Fibroblast of lung (primary cell): Measurements from ENCODE around the gene CXCR3.

Experiments
- CTCF ChIP-seq, 2 donors: IDR thresholded peaks in 1 of 2; conservative IDR thresholded peaks in 1 of 2; 1 replicate in 1 of 2; 2 replicates in 1 of 2; pipeline ENCODE4 v1.5.1; 2011 to 2012; ENCODE audit warnings: low read length in 2 of 2, control low read depth in 1 of 2, inconsistent platforms in 1 of 2, low read depth in 1 of 2, mild to moderate bottlenecking in 1 of 2
- EZH2 ChIP-seq: IDR thresholded peaks from 2 replicates; pipeline ENCODE4 v1.5.1; 2012; ENCODE audit warnings: low read length, control low read depth, mild to moderate bottlenecking; ENCODE audit errors: missing control alignments

DNA sequence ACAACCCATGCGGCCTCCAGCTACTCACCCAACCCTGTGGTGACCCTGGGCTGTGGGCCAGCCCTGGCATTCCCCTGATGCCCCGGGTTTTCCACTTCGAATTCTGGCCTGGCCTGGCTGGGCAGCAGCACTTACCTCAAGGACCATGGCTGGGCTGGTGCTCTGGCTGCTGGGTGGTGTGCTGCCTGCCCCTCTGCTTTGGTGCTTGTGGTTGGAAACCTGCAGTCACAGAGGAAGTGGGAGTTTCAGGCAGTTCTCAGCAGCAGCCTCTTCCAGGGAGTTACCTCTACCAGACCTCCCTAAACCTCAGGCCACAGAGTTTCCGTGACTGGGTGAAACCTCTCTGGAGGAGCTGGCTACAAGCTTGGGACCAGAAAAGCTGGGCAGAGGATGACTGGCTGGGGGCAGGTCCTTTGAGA is at the start of gene CXCR3:
- TF ChIP-seq CTCF (conservative IDR thresholded peaks at IDR 0.05 in 1 of 2, IDR thresholded peaks at IDR 0.05 in 1 of 2; ENCODE audit: low read depth in 1 of 2, low read length in 2 of 2): no peak
- no peak for TF ChIP-seq EZH2
